H1 (cell line): ENCODE data around the gene SEC14L3. TPM values are rescaled to one million over a fixed set of nuclear protein-coding genes. Genes with fewer than 3 reads are reported as not detected.

Experiments used
- CTCF ChIA-PET: fragments of 300-600 bp; sonication (Branson Sonifier 250); formaldehyde crosslinking; loops from one replicate; lab custom pipeline; 2021; ENCODE audit not compliant: partially characterized antibody; lab: Charles Lee
- POLR2A ChIA-PET: fragments of 300-600 bp; sonication (Branson Sonifier 250); formaldehyde crosslinking; loops from one replicate; lab custom pipeline; 2021; ENCODE audit warnings: inconsistent platforms; ENCODE audit not compliant: partially characterized antibody; lab: Charles Lee
- DNase-seq, 2 experiments: peaks; one replicate each; pipeline versions ENCODE4 v3.0.0 to v3.0.0-alpha.2; 2010 to 2022; ENCODE audit warnings: low spot score in 2 of 2, low read depth in 1 of 2, mixed read lengths in 1 of 2
- FAIRE-seq: peaks from 2 replicates; lab custom pipeline; 2011; peaks lifted over from hg19 to GRCh38; lab: Jason Lieb, UNC
- H2AFZ ChIP-seq: 2 replicates; pipeline ENCODE4 v1.8.1; 2012; ENCODE audit warnings: low read length, inconsistent platforms
- H2AK5ac ChIP-seq: 2 replicates; pipeline ENCODE4 v1.6.1; 2013; ENCODE audit warnings: low read depth, low read length
- H2BK120ac ChIP-seq: replicated peaks from 2 replicates; pipeline ENCODE3; 2013; ENCODE audit warnings: low read depth, low read length, inconsistent platforms
- H2BK12ac ChIP-seq: 2 replicates; pipeline ENCODE4 v1.6.1; 2013; ENCODE audit warnings: low read depth, low read length
- H2BK15ac ChIP-seq: 2 replicates; pipeline ENCODE4 v1.6.1; 2013; ENCODE audit warnings: low read length
- H2BK20ac ChIP-seq: 2 replicates; pipeline ENCODE4 v1.6.1; 2013; ENCODE audit warnings: low read length
- H2BK5ac ChIP-seq: 2 replicates; pipeline ENCODE4 v1.6.1; 2013; ENCODE audit warnings: low read depth, low read length
- H3K14ac ChIP-seq: 2 replicates; pipeline ENCODE4 v1.6.1; 2013; ENCODE audit warnings: inconsistent platforms; ENCODE audit not compliant: insufficient read length
- H3K18ac ChIP-seq: 2 replicates; pipeline ENCODE4 v1.6.1; 2013; ENCODE audit warnings: low read length; ENCODE audit errors: extremely low read depth
- H3K23ac ChIP-seq: 2 replicates; pipeline ENCODE4 v1.6.1; 2013; ENCODE audit warnings: inconsistent platforms; ENCODE audit not compliant: insufficient read length
- H3K23me2 ChIP-seq: 2 replicates; pipeline ENCODE4 v1.6.1; 2013; ENCODE audit warnings: low read depth, low read length
- H3K27ac ChIP-seq: 2 replicates; pipeline ENCODE4 v1.6.1; 2011; ENCODE audit warnings: low read depth, low read length, inconsistent platforms
- H3K27me3 ChIP-seq, 4 experiments: replicated peaks in 1 of 4; 1 replicate in 1 of 4; 2 replicates in 3 of 4; pipeline versions ENCODE4 v1.6.1 to v1.8.1; 2011 to 2013; ENCODE audit warnings: low read length in 3 of 4, mild to moderate bottlenecking in 3 of 4, inconsistent platforms in 2 of 4, mixed read lengths in 2 of 4, moderate library complexity in 1 of 4; ENCODE audit not compliant: control insufficient read depth in 3 of 4, insufficient read depth in 3 of 4; ENCODE audit errors: extremely low read depth in 1 of 4
- H3K36me3 ChIP-seq, 4 experiments: 2 replicates each; pipeline versions ENCODE4 v1.6.1 to v1.8.1; 2011 to 2013; ENCODE audit warnings: mild to moderate bottlenecking in 4 of 4, low read length in 3 of 4, moderate library complexity in 2 of 4, control low read depth in 1 of 4, inconsistent platforms in 1 of 4; ENCODE audit not compliant: insufficient read depth in 4 of 4, control insufficient read depth in 2 of 4
- H3K4ac ChIP-seq: replicated peaks from 2 replicates; pipeline ENCODE3; 2013; ENCODE audit warnings: low read length, low read depth, mixed read lengths, inconsistent platforms; ENCODE audit not compliant: insufficient read length
- H3K4me1 ChIP-seq, 4 experiments: replicated peaks in 1 of 4; 1 replicate in 1 of 4; 2 replicates in 3 of 4; pipeline versions ENCODE4 v1.6.1 to v1.8.1; 2011 to 2013; ENCODE audit warnings: low read length in 3 of 4, inconsistent platforms in 2 of 4, mixed read lengths in 1 of 4; ENCODE audit not compliant: insufficient read depth in 4 of 4, control insufficient read depth in 3 of 4
- H3K4me2 ChIP-seq, 2 experiments: 2 replicates each; pipeline versions ENCODE4 v1.6.1 to v1.8.1; 2011 to 2013; ENCODE audit warnings: low read depth in 2 of 2, low read length in 2 of 2, control low read depth in 1 of 2, inconsistent platforms in 1 of 2, mild to moderate bottlenecking in 1 of 2; ENCODE audit not compliant: insufficient read depth in 1 of 2
- H3K4me3 ChIP-seq, 4 experiments: fragments of 200-600, 300-600 bp in 1 of 4; sonication (generic), shearing (Covaris generic), sonication (Bioruptor Twin) in 1 of 4; 2 replicates each; pipeline versions ENCODE4 v1.5.1 to v1.8.1; 2011 to 2016; ENCODE audit warnings: low read length in 4 of 4, low read depth in 3 of 4, control low read depth in 2 of 4, inconsistent platforms in 2 of 4, mild to moderate bottlenecking in 2 of 4, mixed read lengths in 1 of 4, moderate library complexity in 1 of 4; ENCODE audit not compliant: insufficient read depth in 2 of 4; ENCODE audit errors: extremely low read depth in 1 of 4
- H3K56ac ChIP-seq: replicated peaks from 2 replicates; pipeline ENCODE3; 2013; ENCODE audit warnings: low read depth, mild to moderate bottlenecking, mixed read lengths, low read length, inconsistent platforms; ENCODE audit not compliant: insufficient read length
- H3K79me1 ChIP-seq: 2 replicates; pipeline ENCODE4 v1.6.1; 2013; ENCODE audit warnings: low read depth, low read length, control low read depth
- H3K79me2 ChIP-seq, 2 experiments: 2 replicates each; pipeline versions ENCODE4 v1.6.1 to v1.8.1; 2012 to 2013; ENCODE audit warnings: low read length in 2 of 2, mild to moderate bottlenecking in 2 of 2, inconsistent platforms in 1 of 2; ENCODE audit not compliant: insufficient read depth in 2 of 2, control insufficient read depth in 1 of 2
- H3K9ac ChIP-seq, 4 experiments: replicated peaks in 1 of 4; 1 replicate in 1 of 4; 2 replicates in 3 of 4; pipeline versions ENCODE4 v1.6.1 to v1.8.1; 2011 to 2013; ENCODE audit warnings: low read depth in 3 of 4, low read length in 3 of 4, control low read depth in 2 of 4, mild to moderate bottlenecking in 2 of 4, moderate library complexity in 2 of 4, inconsistent platforms in 1 of 4; ENCODE audit errors: extremely low read depth in 1 of 4
- H3K9me3 ChIP-seq, 2 experiments: 2 replicates each; pipeline versions ENCODE4 v1.6.1 to v1.8.1; 2012 to 2013; ENCODE audit warnings: mild to moderate bottlenecking in 2 of 2, moderate library complexity in 2 of 2, control low read depth in 1 of 2, inconsistent platforms in 1 of 2, low read depth in 1 of 2, low read length in 1 of 2, mixed read lengths in 1 of 2; ENCODE audit not compliant: insufficient read depth in 2 of 2
- H4K20me1 ChIP-seq, 2 experiments: replicated peaks in 1 of 2; 2 replicates each; pipeline versions ENCODE3 to v1.8.1; 2011 to 2013; ENCODE audit warnings: inconsistent platforms in 2 of 2, low read length in 2 of 2, mild to moderate bottlenecking in 1 of 2; ENCODE audit not compliant: insufficient read depth in 2 of 2, control insufficient read depth in 1 of 2
- H4K5ac ChIP-seq: 2 replicates; pipeline ENCODE4 v1.6.1; 2013; ENCODE audit warnings: low read length, low read depth, mixed read lengths, inconsistent platforms; ENCODE audit not compliant: insufficient read length
- H4K8ac ChIP-seq: 2 replicates; pipeline ENCODE4 v1.8.0; 2013; ENCODE audit warnings: mild to moderate bottlenecking, moderate library complexity, low read length, inconsistent platforms; ENCODE audit not compliant: insufficient read depth; ENCODE audit errors: extremely low read depth
- H4K91ac ChIP-seq: replicated peaks from 2 replicates; pipeline ENCODE3; 2013; ENCODE audit warnings: low read length, mixed read lengths, inconsistent platforms; ENCODE audit not compliant: insufficient read length
- BACH1 ChIP-seq: IDR thresholded peaks from 2 replicates; pipeline ENCODE4 v1.6.1; 2012; ENCODE audit warnings: low read length, improper control_type of control experiment
- BRCA1 ChIP-seq: IDR thresholded peaks from 2 replicates; pipeline ENCODE4 v1.6.1; 2012; ENCODE audit warnings: low read depth, low read length, improper control_type of control experiment
- CHD1 ChIP-seq: IDR thresholded peaks from 2 replicates; pipeline ENCODE4 v1.6.1; 2012; ENCODE audit warnings: low read depth, low read length, improper control_type of control experiment
- EGR1 ChIP-seq: IDR thresholded peaks from 2 replicates; pipeline ENCODE4 v1.6.1; 2011; ENCODE audit warnings: low read depth, low read length, borderline replicate concordance
- JUN ChIP-seq: IDR thresholded peaks from 2 replicates; pipeline ENCODE4 v1.6.1; 2011; ENCODE audit warnings: low read depth, mild to moderate bottlenecking, improper control_type of control experiment, low read length
- RAD21 ChIP-seq, 2 experiments: IDR thresholded peaks in 1 of 2; conservative IDR thresholded peaks in 1 of 2; 2 replicates each; pipeline ENCODE4 v1.6.1; 2011; ENCODE audit warnings: low read depth in 2 of 2, low read length in 2 of 2, improper control_type of control experiment in 1 of 2, inconsistent platforms in 1 of 2, mild to moderate bottlenecking in 1 of 2, moderate library complexity in 1 of 2
- SAP30 ChIP-seq: fragments of 300-600 bp; sonication (generic); IDR thresholded peaks from 2 replicates; pipeline ENCODE4 v1.7.1; 2012; ENCODE audit warnings: low read length, moderate library complexity, mild to moderate bottlenecking, inconsistent platforms; ENCODE audit not compliant: insufficient read depth, insufficient replicate concordance
- SP2 ChIP-seq: IDR thresholded peaks from 2 replicates; pipeline ENCODE4 v1.6.1; 2012; ENCODE audit warnings: mild to moderate bottlenecking, low read length, inconsistent platforms
- TAF1 ChIP-seq: IDR thresholded peaks from 2 replicates; pipeline ENCODE4 v1.6.1; 2011; ENCODE audit warnings: mild to moderate bottlenecking, low read depth, low read length
- WGBS, 2 experiments: shearing (Covaris generic) in 1 of 2; methylation state at CpG; one replicate each; pipeline versions ENCODE4 v1.1.6 to v1.1.7; 2013 to 2015; ENCODE audit warnings: low lambda C conversion rate in 2 of 2, mixed read lengths in 2 of 2, inconsistent platforms in 1 of 2, low coverage in 1 of 2, missing lambda C conversion rate in 1 of 2; ENCODE audit not compliant: insufficient replicate concordance in 2 of 2, insufficient coverage in 1 of 2, insufficient read length in 1 of 2; ENCODE audit errors: extremely low coverage in 1 of 2, missing lambda C conversion rate in 1 of 2; 5-methylcytosine and 5-hydroxymethylcytosine counted together
- polyA plus RNA-seq, 7 experiments: library from polyadenylated mRNA; depleted of rRNA in 3 of 7; stranded (reverse) in 5 of 7; unstranded in 2 of 7; fragments of >200 nt in 5 of 7; fragments of 200-250 nt in 2 of 7; gene quantifications; 1 replicate in 5 of 7; 2 replicates in 1 of 7; 4 replicates in 1 of 7; pipeline versions ENCODE4 v1.2.1 to v1.2.3, GENCODE V29; 2011 to 2013; ENCODE audit warnings: missing spikeins in 2 of 7, mixed read lengths in 2 of 7
- total RNA-seq: library from RNA; stranded (reverse); fragmentation: NEBNext Ultra II Directional; extraction: Animal tissue kit (Norgen Biotek cat#: 25700); gene quantifications from 2 replicates; pipeline ENCODE4 v1.2.1, GENCODE V29; 2021
- TF ChIP-seq, protein P1 (sequence below): IDR thresholded peaks from 2 replicates; pipeline ENCODE4 v1.6.1; 2012; ENCODE audit warnings: low read length, inconsistent platforms
- TF ChIP-seq, protein P2 (sequence below): IDR thresholded peaks from 2 replicates; pipeline ENCODE4 v1.6.1; 2011; ENCODE audit warnings: low read length, improper control_type of control experiment

Gene SEC14L3
- total and polyA plus RNA-seq, 2 of the 8 experiments (the other 6 are each of a cell fraction or from before 2014, with no cell fraction given) = not detected

DNA sequence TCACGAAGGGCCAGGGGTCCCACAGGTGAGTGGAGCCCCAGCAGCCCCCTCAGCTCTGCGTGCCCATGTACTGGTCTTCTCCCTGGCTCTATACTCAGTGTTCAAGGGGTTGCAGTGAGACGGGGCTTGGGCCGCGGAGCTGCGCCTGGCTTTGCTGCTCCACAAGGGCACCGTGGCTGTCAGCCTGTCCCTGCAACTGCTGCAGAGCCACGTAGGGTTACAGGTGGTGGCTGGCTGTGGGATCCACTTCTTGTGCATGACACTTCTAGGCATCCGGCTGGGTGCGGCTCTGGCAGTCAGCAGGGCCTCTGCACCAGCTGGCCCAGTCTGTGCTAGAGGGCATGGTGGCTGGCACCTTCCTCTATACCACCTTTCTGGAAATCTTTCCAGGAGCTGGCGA, 32.0 kb downstream of the SEC14L3 start:
- ChIA-PET CTCF (interaction anchor here (0.6 to 1.3 kb wide), 3 partner anchors 12 to 1688 kb away, joined by 3 to 5 read pairs (median 5); no protein-coding TSS in a partner anchor), POLR2A (no interaction called here)
- WGBS, 2 experiments = 92% methylated on average over 11 of the region's 11 CpGs; no CpG with 5 or more reads in 1 of the 2 experiments
- Histone ChIP-seq H3K18ac (no peak overlapping the region), H3K4me2 (no peak overlapping the region), H3K9ac (no peak overlapping the region), H3K4ac (no peak overlapping the region), H4K91ac (no peak overlapping the region), H3K4me1 (peaks cover 0 to 3% (median 3%) of the 10 kb centered on the region in 4 experiments; a peak in 6 of 7 replicates), H2BK15ac (no peak overlapping the region), H3K79me2 (no peaks in the 10 kb centered on the region), H3K23me2 (0 out of 2 replicates have a peak, but pooled peaks cover under 1% of the 10 kb centered on the region), H4K20me1 (no peaks in the 10 kb centered on the region), H3K9me3 (peaks cover 0 to 6% of the 10 kb centered on the region in 2 experiments; a peak in 1 of 4 replicates), H4K8ac (no peak overlapping the region), H3K4me3 (no peak overlapping the region), H2BK120ac (no peak overlapping the region), H2BK20ac (no peak overlapping the region), H4K5ac (no peak overlapping the region), H3K27ac (no peak overlapping the region), H3K14ac (no peak overlapping the region), H2AFZ (no peak overlapping the region), H2AK5ac (no peak overlapping the region), H3K23ac (no peak overlapping the region), H3K56ac (no peak overlapping the region), H3K79me1 (no peaks in the 10 kb centered on the region), H2BK5ac (no peak overlapping the region), H3K36me3 (no peaks in the 10 kb centered on the region), H3K27me3 (no peaks in the 10 kb centered on the region), H2BK12ac (no peak overlapping the region)
- FAIRE-seq (no peak), DNase-seq (no peak)
- TF ChIP-seq, protein P1, sequence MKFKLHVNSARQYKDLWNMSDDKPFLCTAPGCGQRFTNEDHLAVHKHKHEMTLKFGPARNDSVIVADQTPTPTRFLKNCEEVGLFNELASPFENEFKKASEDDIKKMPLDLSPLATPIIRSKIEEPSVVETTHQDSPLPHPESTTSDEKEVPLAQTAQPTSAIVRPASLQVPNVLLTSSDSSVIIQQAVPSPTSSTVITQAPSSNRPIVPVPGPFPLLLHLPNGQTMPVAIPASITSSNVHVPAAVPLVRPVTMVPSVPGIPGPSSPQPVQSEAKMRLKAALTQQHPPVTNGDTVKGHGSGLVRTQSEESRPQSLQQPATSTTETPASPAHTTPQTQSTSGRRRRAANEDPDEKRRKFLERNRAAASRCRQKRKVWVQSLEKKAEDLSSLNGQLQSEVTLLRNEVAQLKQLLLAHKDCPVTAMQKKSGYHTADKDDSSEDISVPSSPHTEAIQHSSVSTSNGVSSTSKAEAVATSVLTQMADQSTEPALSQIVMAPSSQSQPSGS = no peak
- TF ChIP-seq SP2 (no peak), CHD1 (no peak), RAD21 (IDR thresholded peaks at IDR 0.05 in 1 of 2, conservative IDR thresholded peaks at IDR 0.05 in 1 of 2; ENCODE audit: low read depth in 2 of 2, low read length in 2 of 2) (no peak), SAP30 (no peak), BRCA1 (no peak), JUN (no peak), BACH1 (no peak), EGR1 (no peak), TAF1 (no peak)
- TF ChIP-seq, protein P2, sequence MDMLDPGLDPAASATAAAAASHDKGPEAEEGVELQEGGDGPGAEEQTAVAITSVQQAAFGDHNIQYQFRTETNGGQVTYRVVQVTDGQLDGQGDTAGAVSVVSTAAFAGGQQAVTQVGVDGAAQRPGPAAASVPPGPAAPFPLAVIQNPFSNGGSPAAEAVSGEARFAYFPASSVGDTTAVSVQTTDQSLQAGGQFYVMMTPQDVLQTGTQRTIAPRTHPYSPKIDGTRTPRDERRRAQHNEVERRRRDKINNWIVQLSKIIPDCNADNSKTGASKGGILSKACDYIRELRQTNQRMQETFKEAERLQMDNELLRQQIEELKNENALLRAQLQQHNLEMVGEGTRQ = no peak
